ENCODE results near the gene FZR1.

DNA sequence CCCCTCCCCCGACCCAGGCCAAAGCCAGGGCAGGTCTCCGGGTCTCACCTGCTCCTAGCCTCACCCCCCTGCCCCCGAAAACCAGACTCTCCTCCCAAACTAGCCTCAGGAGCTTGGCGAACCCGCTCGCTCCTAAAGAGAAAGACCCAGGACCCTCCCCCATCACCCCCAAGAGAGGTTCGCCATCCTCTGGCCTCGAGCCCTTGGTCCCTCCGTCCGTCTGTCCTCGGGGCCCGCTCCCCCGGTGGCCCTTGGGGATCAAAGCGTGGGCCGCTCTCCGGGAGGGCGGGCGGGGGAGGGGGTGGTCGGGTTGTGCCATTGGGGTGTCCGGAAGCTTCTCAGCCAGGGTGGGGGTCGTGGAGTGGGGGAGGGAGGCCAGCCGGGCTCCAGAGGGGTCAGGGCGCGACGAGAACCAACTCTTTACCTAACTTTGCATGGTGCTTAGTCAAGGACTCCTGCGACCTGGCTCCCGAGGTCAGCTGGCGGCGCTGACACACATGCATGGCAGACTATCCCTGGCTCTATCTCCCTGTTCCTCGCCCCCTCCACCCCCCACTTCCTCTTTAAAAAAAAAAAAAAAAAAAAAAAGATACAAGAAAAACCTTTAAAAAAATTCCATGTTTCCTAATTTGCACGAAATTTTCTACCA is 41.4 kb upstream of the FZR1 start:
- TF ChIP-seq, protein P1, sequence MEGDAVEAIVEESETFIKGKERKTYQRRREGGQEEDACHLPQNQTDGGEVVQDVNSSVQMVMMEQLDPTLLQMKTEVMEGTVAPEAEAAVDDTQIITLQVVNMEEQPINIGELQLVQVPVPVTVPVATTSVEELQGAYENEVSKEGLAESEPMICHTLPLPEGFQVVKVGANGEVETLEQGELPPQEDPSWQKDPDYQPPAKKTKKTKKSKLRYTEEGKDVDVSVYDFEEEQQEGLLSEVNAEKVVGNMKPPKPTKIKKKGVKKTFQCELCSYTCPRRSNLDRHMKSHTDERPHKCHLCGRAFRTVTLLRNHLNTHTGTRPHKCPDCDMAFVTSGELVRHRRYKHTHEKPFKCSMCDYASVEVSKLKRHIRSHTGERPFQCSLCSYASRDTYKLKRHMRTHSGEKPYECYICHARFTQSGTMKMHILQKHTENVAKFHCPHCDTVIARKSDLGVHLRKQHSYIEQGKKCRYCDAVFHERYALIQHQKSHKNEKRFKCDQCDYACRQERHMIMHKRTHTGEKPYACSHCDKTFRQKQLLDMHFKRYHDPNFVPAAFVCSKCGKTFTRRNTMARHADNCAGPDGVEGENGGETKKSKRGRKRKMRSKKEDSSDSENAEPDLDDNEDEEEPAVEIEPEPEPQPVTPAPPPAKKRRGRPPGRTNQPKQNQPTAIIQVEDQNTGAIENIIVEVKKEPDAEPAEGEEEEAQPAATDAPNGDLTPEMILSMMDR (IDR thresholded peaks at IDR 0.05; ENCODE audit: control extremely low read depth in 1 of 3, insufficient read depth in 1 of 3, low read depth in 1 of 3, low read length in 3 of 3), result no peak
- TF ChIP-seq, protein P2, sequence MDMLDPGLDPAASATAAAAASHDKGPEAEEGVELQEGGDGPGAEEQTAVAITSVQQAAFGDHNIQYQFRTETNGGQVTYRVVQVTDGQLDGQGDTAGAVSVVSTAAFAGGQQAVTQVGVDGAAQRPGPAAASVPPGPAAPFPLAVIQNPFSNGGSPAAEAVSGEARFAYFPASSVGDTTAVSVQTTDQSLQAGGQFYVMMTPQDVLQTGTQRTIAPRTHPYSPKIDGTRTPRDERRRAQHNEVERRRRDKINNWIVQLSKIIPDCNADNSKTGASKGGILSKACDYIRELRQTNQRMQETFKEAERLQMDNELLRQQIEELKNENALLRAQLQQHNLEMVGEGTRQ (IDR thresholded peaks at IDR 0.05; ENCODE audit: low read length), result no peak
- TF ChIP-seq HDAC6 (IDR thresholded peaks at IDR 0.05; ENCODE audit: low read depth, low read length) (no peak), POLR2A (IDR thresholded peaks at IDR 0.05; ENCODE audit: control extremely low read depth in 1 of 2, low read depth in 2 of 2, low read length in 2 of 2) (no peak), RNF2 (IDR thresholded peaks at IDR 0.05; ENCODE audit: borderline replicate concordance, low read depth, low read length, missing control alignments, poor library complexity, severe bottlenecking) (no peak), JUN (IDR thresholded peaks at IDR 0.05; ENCODE audit: low read depth, low read length) (no peak), CTBP2 (IDR thresholded peaks at IDR 0.05; ENCODE audit: borderline replicate concordance, insufficient read depth, insufficient read length, low read length) (no peak), CREB1 (IDR thresholded peaks at IDR 0.05) (no peak), TAF1 (IDR thresholded peaks at IDR 0.05; ENCODE audit: low read depth, low read length) (no peak), TBP (IDR thresholded peaks at IDR 0.05; ENCODE audit: low read depth, low read length) (no peak), POLR2AphosphoS5 (IDR thresholded peaks at IDR 0.05; ENCODE audit: low read depth, low read length) (no peak), CHD1 (IDR thresholded peaks at IDR 0.05; ENCODE audit: low read depth, low read length) (no peak), SIN3A (conservative IDR thresholded peaks at IDR 0.05 in 1 of 2, IDR thresholded peaks at IDR 0.05 in 1 of 2; ENCODE audit: low read depth in 1 of 2, low read length in 2 of 2) (no peak), EGR1 (IDR thresholded peaks at IDR 0.05; ENCODE audit: borderline replicate concordance, low read depth, low read length) (no peak)
